ENCODE data around the gene CCDC83. TPM values are rescaled to one million over a fixed set of nuclear protein-coding genes. Genes with fewer than 3 reads are reported as not detected.
A peak's percentile ranks its signal among the peaks of the same experiment; 100 is the strongest.
"Not testable (repeated sequence)": the region's sequence is repeated elsewhere in the genome, so short reads cannot be mapped to it uniquely, and the experiment has no call there.

CCDC83 gene
- total RNA-seq, 1 donor from 2014 or later: not detected

DNA sequence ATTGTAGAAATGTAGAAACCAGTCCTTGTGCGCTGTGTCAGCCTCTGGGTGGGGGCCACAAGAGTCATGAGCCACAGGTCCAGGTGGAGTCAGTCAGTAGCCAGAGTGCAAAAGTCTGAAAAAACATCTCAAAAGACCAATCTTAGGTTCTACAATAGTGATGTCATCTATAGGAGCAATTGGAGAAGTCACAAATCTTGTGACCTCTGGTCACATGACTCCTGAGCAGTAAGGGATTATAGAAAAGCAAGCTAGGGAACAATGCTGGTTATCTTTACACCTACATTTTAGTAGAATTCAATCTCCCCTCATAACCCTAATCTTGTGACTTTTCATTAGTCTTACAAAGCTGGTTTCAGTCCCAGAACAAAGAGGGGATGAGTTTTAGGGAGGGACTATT lies 82.7 kb downstream of the CCDC83 start:
- DNase-seq (ENCODE audit: low spot score): no peak
- ATAC-seq: no peak

DNA sequence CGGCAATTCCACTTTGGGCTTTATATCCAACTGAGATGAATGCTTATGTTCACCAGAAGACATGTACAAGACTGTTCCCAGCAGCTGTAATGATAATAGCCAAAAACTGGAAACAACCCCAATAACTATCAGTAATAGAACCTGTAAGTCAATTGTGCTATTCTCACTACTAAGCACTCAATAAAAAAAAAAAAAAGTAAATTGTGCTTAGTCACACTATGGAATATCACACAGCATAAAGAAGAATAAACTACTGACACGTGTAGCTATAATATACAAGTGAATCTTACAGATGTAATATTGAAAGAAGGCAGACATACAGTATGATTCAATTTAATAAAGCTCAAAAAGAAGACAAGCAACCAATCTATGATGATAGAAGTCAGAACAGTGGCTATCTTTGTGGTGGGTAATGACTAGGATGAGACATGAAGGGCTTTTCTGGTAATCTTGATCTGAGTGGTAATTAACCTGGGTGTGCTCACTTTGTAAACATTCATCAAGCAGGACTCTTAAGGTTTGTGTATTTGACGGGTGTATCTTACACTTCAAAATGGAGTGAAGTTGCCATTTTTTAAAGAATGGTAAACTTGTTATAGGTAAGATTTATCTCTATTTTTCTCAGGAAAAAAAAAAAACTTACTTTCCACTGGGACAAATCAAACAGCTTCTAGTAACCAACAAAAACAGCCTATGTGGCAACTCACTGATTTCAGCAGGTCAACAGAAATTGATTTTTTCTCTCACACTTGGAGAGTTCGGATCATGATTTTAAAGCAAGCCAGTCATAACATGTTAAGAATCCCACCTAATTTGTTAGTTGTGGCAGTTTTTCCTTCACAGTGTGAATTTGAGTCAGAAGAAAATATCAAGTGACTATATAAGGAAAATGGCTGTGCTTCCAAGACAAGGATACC lies 84.2 kb downstream of the CCDC83 start:
- no peak for DNase-seq (ENCODE audit: low spot score)
- ATAC-seq: peak; percentile 66

DNA sequence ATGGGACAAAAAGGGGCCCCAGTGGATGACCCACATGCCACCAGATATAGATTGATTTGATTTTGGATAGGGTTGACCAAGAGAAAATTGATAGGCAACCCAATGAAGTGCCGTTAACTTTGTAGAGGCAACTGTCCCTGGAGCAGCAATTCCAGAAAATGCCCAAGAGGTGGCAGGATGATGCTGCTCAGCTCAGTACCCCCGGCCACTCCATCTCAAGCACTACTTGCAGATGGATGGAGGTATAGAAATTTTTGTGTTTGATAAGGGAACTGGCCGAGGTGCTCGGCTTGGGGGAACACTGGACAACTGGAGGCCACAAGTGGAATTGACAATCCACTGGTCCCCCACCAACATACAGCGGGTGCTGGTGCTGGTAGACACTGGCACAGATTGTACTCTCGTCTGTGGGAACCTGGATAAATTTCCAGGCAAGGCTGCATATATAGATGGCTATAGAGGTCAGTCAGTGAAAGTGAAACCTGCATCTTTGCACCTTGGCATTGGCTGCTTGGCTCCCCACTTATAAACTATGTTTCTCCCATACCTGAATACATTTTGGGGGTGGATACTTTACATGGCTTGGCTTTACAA lies 86.3 kb downstream of the CCDC83 start:
- peak; percentile 53 for DNase-seq (ENCODE audit: low spot score)
- ATAC-seq: peak; percentile 85

GRCh38 chr11:85945296-85945695 lies 90.1 kb downstream of the CCDC83 start:
- ATAC-seq (no peak), DNase-seq (ENCODE audit: low spot score) (no peak)

DNA sequence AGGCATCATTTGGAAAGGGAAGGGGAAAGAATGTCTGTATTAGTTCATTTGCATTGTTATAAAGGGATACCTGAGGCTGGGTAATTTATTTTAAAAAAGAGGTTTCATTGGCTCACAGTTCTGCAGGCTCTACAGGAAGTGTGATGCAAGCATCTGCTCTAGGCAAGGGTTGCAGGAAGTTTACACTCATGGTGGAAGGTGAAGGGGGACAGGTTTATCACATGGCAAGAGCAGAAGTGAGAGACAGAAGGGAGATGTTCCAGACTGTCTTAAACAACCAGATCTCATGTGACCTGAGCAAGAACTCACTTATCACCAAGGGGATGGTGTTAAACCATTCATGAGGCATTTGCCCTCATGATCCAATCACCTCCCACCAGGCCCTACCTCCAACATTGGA lies 90.6 kb downstream of the CCDC83 start:
- DNase-seq (ENCODE audit: low spot score) (no peak), ATAC-seq (no peak)

DNA sequence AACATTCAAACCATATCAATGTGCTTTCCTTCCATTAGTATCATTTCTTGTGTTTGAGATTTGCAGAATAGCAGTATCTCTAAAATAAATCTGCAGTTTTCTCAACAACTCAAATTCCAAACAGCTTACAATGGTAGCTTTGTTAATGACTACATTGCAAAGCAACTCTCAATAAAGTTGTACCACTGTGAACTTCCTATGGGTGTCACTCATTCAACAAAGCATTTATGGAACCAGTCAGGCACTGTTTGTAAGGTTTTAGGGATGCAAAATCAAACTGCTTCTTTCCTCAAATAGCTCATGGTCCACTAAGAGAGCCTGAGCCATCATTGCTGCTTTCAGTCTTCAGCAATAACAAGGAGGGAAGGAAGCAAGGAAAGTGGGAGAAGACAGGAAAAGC lies 91.0 kb downstream of the CCDC83 start:
- ATAC-seq: no peak
- no peak for DNase-seq (ENCODE audit: low spot score)

DNA sequence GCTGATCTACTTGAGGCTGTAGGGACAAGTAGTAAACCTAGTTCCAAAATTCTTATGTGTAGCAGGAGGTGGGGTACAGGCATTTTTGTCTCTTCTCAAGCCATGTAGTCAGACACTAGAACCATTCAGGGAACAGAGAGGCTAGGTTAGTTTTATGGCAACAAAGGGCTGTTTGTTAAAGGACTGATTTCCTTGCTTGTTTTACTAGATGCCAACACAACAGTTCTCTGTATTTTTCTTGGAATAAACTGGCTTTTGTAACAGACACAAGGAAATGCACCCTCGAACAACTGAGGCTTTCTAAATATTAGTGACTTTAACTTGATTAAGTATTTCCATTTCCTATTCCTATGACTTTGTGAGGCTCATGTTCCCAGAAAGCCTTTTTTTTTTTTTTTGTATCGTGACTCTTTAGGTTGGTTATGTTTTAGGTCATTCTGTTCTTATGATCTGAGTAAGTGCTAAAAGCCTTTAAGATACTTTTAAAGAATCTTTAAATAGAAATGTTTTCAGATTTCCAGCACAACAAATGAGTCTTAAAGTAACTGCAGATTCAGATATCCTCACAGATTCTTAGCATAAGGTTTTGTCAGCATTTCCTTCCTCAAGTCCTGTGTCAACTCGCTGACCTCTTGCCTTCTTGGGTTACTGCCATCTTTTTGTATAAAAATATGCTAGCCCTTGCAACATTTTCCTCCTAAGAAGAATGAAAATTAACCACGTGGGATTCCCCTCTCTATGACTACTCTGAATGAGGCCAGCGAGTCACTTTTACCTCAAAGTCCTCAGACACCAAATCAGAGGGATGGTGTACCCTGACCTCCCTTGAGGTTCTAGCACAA lies 92.5 kb downstream of the CCDC83 start:
- ATAC-seq (peak; percentile 50), DNase-seq (ENCODE audit: low spot score) (no peak)

GRCh38 chr11:85948884-85949283 lies 93.7 kb downstream of the CCDC83 start:
- DNase-seq (ENCODE audit: low spot score) (no peak), ATAC-seq (no peak)

GRCh38 chr11:85949798-85950197 lies 94.6 kb downstream of the CCDC83 start:
- no peak for DNase-seq (ENCODE audit: low spot score)
- ATAC-seq: peak; percentile 42

GRCh38 chr11:85950317-85951048 lies 95.3 kb downstream of the CCDC83 start:
- no peak for ATAC-seq
- no peak for DNase-seq (ENCODE audit: low spot score)

DNA sequence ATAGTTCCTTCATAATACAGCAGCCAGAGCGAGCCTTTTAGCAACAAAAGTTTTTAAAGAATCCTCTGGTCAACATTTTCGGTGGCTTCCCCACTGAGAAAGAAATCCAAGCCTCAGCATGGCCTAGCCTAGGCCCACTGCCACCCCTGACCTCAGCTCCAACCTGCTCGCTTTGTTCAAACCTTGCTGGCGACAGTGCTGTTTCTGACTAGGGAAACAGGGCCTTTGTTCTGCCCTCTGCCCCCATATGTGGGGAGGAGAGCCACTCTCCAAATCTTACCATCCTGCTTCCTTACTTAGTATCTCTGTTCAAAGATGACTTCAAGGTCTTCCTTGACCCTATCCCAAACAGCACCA lies 95.8 kb downstream of the CCDC83 start:
- DNase-seq (ENCODE audit: low spot score) (no peak), ATAC-seq (peak; percentile 37)

- DNase-seq (ENCODE audit: low spot score): no peak
- ATAC-seq: peak; percentile 9
Measured at GRCh38 chr11:85951428-85952107, 96.4 kb downstream of the CCDC83 start.

- not testable (repeated sequence) for DNase-seq (ENCODE audit: low spot score); ATAC-seq
Measured at GRCh38 chr11:85952108-85952485, 96.9 kb downstream of the CCDC83 start.

DNA sequence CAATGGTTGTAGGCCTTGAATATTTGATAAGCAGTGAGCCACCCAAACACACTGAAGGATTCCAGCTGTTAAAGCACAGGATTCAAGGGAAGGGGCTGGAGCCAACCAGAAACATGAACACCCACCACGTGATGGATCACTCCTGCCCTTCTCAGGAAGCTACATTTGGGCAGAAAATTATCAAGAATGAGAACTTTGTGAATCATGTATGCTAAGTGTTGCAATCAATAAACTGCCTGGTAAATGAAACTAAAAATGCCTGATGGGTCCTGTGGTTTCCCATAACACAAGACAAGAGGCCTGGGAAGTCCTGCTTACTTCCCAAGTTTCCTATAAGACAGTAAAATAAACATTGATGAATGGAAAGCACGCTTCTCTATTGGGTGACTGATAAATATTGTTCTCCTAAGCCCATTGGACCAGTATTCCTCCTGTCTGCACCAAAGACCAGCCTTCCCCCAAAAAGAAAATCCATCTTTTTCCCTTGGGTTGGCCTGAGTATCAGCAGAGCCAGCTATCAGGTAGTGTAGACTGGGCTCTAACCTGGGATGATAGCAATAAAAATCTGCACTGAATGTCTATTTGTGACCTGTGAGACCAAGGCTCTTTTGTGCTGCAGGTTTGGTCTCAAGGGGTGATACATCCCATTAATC lies 98.4 kb downstream of the CCDC83 start:
- ATAC-seq: no peak
- no peak for DNase-seq (ENCODE audit: low spot score)

GRCh38 chr11:85955531-85955930 lies 100.3 kb downstream of the CCDC83 start:
- DNase-seq (ENCODE audit: low spot score): no peak
- no peak for ATAC-seq

- ATAC-seq (no peak), DNase-seq (ENCODE audit: low spot score) (no peak)
Measured at GRCh38 chr11:85960678-85961077, 105.5 kb downstream of the CCDC83 start.

GRCh38 chr11:85961130-85961529 lies 105.9 kb downstream of the CCDC83 start:
- ATAC-seq (no peak), DNase-seq (ENCODE audit: low spot score) (no peak)

- DNase-seq (ENCODE audit: low spot score): no peak
- ATAC-seq: no peak
Measured at GRCh38 chr11:85961930-85962363, 106.8 kb downstream of the CCDC83 start.

GRCh38 chr11:85965202-85965601 lies 110.0 kb downstream of the CCDC83 start:
- ATAC-seq: no peak
- no peak for DNase-seq (ENCODE audit: low spot score)

DNA sequence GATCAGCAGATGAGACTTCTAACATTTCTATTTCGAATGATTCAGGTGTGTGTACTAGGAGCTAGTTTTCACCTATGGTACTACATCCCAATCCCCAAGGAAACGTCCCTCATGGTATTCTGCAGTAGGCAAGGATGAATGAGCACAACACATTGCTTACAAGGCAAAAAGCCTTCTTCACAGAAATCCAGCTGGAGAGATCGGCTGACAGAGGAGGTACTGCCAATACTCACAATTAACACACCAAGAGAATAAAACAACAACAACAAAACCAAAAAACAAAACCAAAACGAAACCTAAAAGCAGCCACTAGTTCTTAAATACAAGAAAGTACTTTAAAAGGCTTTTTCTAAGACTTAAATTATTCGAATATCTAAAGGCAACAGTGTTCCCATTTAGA lies 112.3 kb downstream of the CCDC83 start:
- no peak for ATAC-seq
- no peak for DNase-seq (ENCODE audit: low spot score)

Measured in left lobe of liver (tissue), 2 donors.